IMR-90 (cell line): ENCODE measurements around the gene ZFAND2B. TPM values are rescaled to one million over a fixed set of nuclear protein-coding genes. Genes with fewer than 3 reads are reported as not detected.

Experiments
- ATAC-seq: fragments of 200-7000 bp; cut with Tn5 transposase; 2 replicates; pipeline ENCODE4 v1.9.1; 2020; ENCODE audit warnings: low read depth, mild to moderate bottlenecking, moderate library complexity
- BruUV-seq: library from RNA; stranded (reverse); fragments of 400-500 nt; replicated peaks from 2 replicates; lab custom pipeline; 2021; lab: Mats Ljungman, UMichigan
- CTCF ChIA-PET: fragments of 300-600 bp; formaldehyde crosslinking; extraction: SDS; loops from one replicate; lab custom pipeline; 2021; ENCODE audit warnings: antibody characterized with exemption; lab: Yijun Ruan, JAX
- POLR2A ChIA-PET: fragments of 300-600 bp; sonication (Branson Sonifier 250); formaldehyde crosslinking; loops from one replicate; lab custom pipeline; 2022; ENCODE audit warnings: antibody characterized with exemption; ENCODE audit not compliant: unreplicated experiment; lab: Charles Lee
- DNase-seq: peaks from one replicate; pipeline ENCODE4 v3.0.0; 2013
- H2AFZ ChIP-seq: replicated peaks from 2 replicates; pipeline ENCODE3; 2013; ENCODE audit warnings: low read length, mild to moderate bottlenecking; ENCODE audit not compliant: poor library complexity
- H2AK5ac ChIP-seq: 2 replicates; pipeline ENCODE4 v1.6.1; 2013; ENCODE audit warnings: low read depth, low read length, inconsistent platforms
- H2AK9ac ChIP-seq: replicated peaks from 2 replicates; pipeline ENCODE3; 2013; ENCODE audit warnings: mild to moderate bottlenecking, low read depth, low read length, moderate library complexity; ENCODE audit not compliant: poor library complexity
- H2BK120ac ChIP-seq: 2 replicates; pipeline ENCODE4 v1.6.1; 2013; ENCODE audit warnings: low read depth, low read length, inconsistent platforms
- H2BK15ac ChIP-seq: 3 replicates; pipeline ENCODE4 v1.6.1; 2013; ENCODE audit warnings: low read depth, low read length, inconsistent platforms
- H2BK20ac ChIP-seq: 2 replicates; pipeline ENCODE4 v1.6.1; 2013; ENCODE audit warnings: low read depth, mild to moderate bottlenecking, inconsistent platforms, low read length, moderate library complexity
- H2BK5ac ChIP-seq: 2 replicates; pipeline ENCODE4 v1.6.1; 2013; ENCODE audit warnings: mild to moderate bottlenecking, low read depth, low read length, inconsistent platforms; ENCODE audit not compliant: poor library complexity, severe bottlenecking
- H3K14ac ChIP-seq: replicated peaks from 2 replicates; pipeline ENCODE4 v1.6.1; 2013; ENCODE audit warnings: low read depth, low read length, inconsistent platforms
- H3K18ac ChIP-seq: 2 replicates; pipeline ENCODE4 v1.6.1; 2013; ENCODE audit warnings: low read depth, low read length, control low read depth
- H3K23ac ChIP-seq: 2 replicates; pipeline ENCODE4 v1.6.1; 2013; ENCODE audit warnings: low read depth, low read length, inconsistent platforms
- H3K27ac ChIP-seq: 2 replicates; pipeline ENCODE4 v1.5.1; 2013; ENCODE audit warnings: mild to moderate bottlenecking, control low read depth, low read length; ENCODE audit not compliant: insufficient read depth
- H3K27me3 ChIP-seq: 2 replicates; pipeline ENCODE4 v1.6.1; 2013; ENCODE audit warnings: low read length; ENCODE audit not compliant: control insufficient read depth, insufficient read depth
- H3K36me3 ChIP-seq: 2 replicates; pipeline ENCODE4 v1.6.1; 2013; ENCODE audit warnings: low read length, mixed read lengths; ENCODE audit not compliant: control insufficient read depth, insufficient read depth
- H3K4ac ChIP-seq: 2 replicates; pipeline ENCODE4 v1.6.1; 2013; ENCODE audit warnings: low read depth, low read length, inconsistent platforms
- H3K4me1 ChIP-seq: 2 replicates; pipeline ENCODE4 v1.6.1; 2013; ENCODE audit warnings: low read length, mixed read lengths; ENCODE audit not compliant: control insufficient read depth, insufficient read depth
- H3K4me2 ChIP-seq: 2 replicates; pipeline ENCODE4 v1.6.1; 2013; ENCODE audit warnings: low read depth, mild to moderate bottlenecking, control low read depth, low read length, moderate library complexity
- H3K4me3 ChIP-seq: 2 replicates; pipeline ENCODE4 v1.5.1; 2013; ENCODE audit warnings: low read depth, mild to moderate bottlenecking, control low read depth, low read length, moderate library complexity; ENCODE audit not compliant: insufficient read depth
- H3K56ac ChIP-seq: 2 replicates; pipeline ENCODE4 v1.6.1; 2013; ENCODE audit warnings: low read length, inconsistent platforms; ENCODE audit not compliant: insufficient read depth; ENCODE audit errors: extremely low read depth
- H3K79me1 ChIP-seq, 2 experiments: 2 replicates each; pipeline ENCODE4 v1.6.1; 2013; ENCODE audit warnings: low read length in 2 of 2, inconsistent platforms in 1 of 2, low read depth in 1 of 2
- H3K9ac ChIP-seq: 2 replicates; pipeline ENCODE4 v1.6.1; 2013; ENCODE audit warnings: low read depth, low read length, control low read depth
- H3K9me1 ChIP-seq: 2 replicates; pipeline ENCODE4 v1.6.1; 2013; ENCODE audit warnings: low read length, inconsistent platforms; ENCODE audit not compliant: insufficient read depth
- H3K9me3 ChIP-seq: 2 replicates; pipeline ENCODE4 v1.6.1; 2013; ENCODE audit warnings: low read length; ENCODE audit not compliant: control insufficient read depth, insufficient read depth
- H4K20me1 ChIP-seq: 2 replicates; pipeline ENCODE4 v1.6.1; 2013; ENCODE audit warnings: low read length, inconsistent platforms; ENCODE audit not compliant: insufficient read depth
- H4K5ac ChIP-seq: 2 replicates; pipeline ENCODE4 v1.6.1; 2013; ENCODE audit warnings: mild to moderate bottlenecking, low read depth, low read length, control low read depth
- H4K8ac ChIP-seq, 2 experiments: 2 replicates each; pipeline ENCODE4 v1.6.1; 2013; ENCODE audit warnings: low read depth in 2 of 2, low read length in 2 of 2, control low read depth in 1 of 2, inconsistent platforms in 1 of 2
- H4K91ac ChIP-seq: 2 replicates; pipeline ENCODE4 v1.6.1; 2013; ENCODE audit warnings: low read depth, low read length, inconsistent platforms; ENCODE audit not compliant: insufficient read depth
- ELK1 ChIP-seq: fragments of 150-350 bp; IDR thresholded peaks from 2 replicates; pipeline ENCODE4 v1.6.1; 2016; ENCODE audit warnings: low read depth, mild to moderate bottlenecking, low read length, moderate library complexity, borderline replicate concordance
- FOS ChIP-seq: fragments of 150-350 bp; IDR thresholded peaks from 2 replicates; pipeline ENCODE4 v1.6.1; 2016; ENCODE audit warnings: low read depth, low read length
- MXI1 ChIP-seq: IDR thresholded peaks from 2 replicates; pipeline ENCODE4 v1.6.1; 2012; ENCODE audit warnings: low read depth, mild to moderate bottlenecking, low read length, moderate library complexity, borderline replicate concordance
- RCOR1 ChIP-seq: IDR thresholded peaks from 2 replicates; pipeline ENCODE4 v1.6.1; 2012; ENCODE audit warnings: mild to moderate bottlenecking, low read length, improper control_type of control experiment; ENCODE audit not compliant: insufficient replicate concordance
- WGBS, 2 experiments: methylation state at CpG; one replicate each; pipeline versions ENCODE4 v1.1.5 to v1.1.7; 2013; ENCODE audit warnings: missing lambda C conversion rate in 2 of 2; ENCODE audit not compliant: insufficient read length in 1 of 2; ENCODE audit errors: extremely low coverage in 2 of 2; 5-methylcytosine and 5-hydroxymethylcytosine counted together
- dilution Hi-C: fragments of 300-500 bp; cut with HindIII; formaldehyde crosslinking; loops from one replicate; pipeline ENCODE4 v1.14.3; 2018; ENCODE audit warnings: low sequenced_read_pairs; ENCODE audit not compliant: unreplicated experiment
- in situ Hi-C: fragments of 300-500 bp; cut with MboI; formaldehyde crosslinking; loops from 3 replicates; pipeline ENCODE4 v1.14.3; 2019; ENCODE audit warnings: low sequenced_read_pairs, inconsistent platforms, mixed read lengths
- intact Hi-C: fragments of 100-400 bp; cut with micrococcal nuclease; formaldehyde crosslinking; loops from 2 replicates; pipeline ENCODE4 v1.10.0; 2022
- polyA plus RNA-seq, 3 experiments: library from polyadenylated mRNA; depleted of rRNA; stranded (reverse); fragments of >200 nt; gene quantifications; 2 replicates each; pipeline ENCODE4 v1.2.3, GENCODE V29; 2012; ENCODE audit warnings: low replicate concordance in 1 of 3
- total RNA-seq: library from RNA; depleted of rRNA; stranded (reverse); fragments of >200 nt; gene quantifications from 2 replicates; pipeline ENCODE4 v1.2.3, GENCODE V29; 2012

ZFAND2B gene
- total and polyA plus RNA-seq, 2 of the 4 experiments (the other 2 are of a cell fraction), result 25.5 to 38.3 TPM

- H3K4me2 ChIP-seq, result peak overlapping the region; percentile 93
- ATAC-seq (peak; percentile 77), DNase-seq (peak; percentile 68)
- peaks cover 11% of the 10 kb centered on the region for H4K20me1 ChIP-seq
- peak overlapping the region; percentile 98 for H3K4ac ChIP-seq
- in situ Hi-C loops, result no loop called here
- no peaks in the 10 kb centered on the region for H3K9me3 ChIP-seq
- H2BK20ac ChIP-seq, result peak overlapping the region; percentile 53; the same call in 1 of the 2 replicates
- ChIA-PET CTCF (interaction anchor here (0.6 to 1.6 kb wide), 7 partner anchors 10 to 171 kb away, joined by 3 to 8 read pairs (median 4); partner anchors contain the start of genes DNAJB2 and ZFAND2B), POLR2A (interaction anchor here (0.6 kb wide), 2 partner anchors 125 to 168 kb away, joined by 4 read pairs; no protein-coding TSS in a partner anchor)
- peak overlapping the region; percentile 41; the same call in 1 of the 3 replicates for H2BK15ac ChIP-seq
- peak overlapping the region; percentile 98 for H3K23ac ChIP-seq
- WGBS, 2 experiments, result 3% methylated on average over 32 of the region's 37 CpGs; no CpG with 5 or more reads in 1 of the 2 experiments
- H3K27ac ChIP-seq, result peak overlapping the region; percentile 92
- dilution Hi-C loops, result no loop called here
- H4K8ac ChIP-seq, result peak overlapping the region; percentile 15 to 87; a peak in 3 of 4 replicates
- BruUV-seq, result no TSS peak
- no peaks in the 10 kb centered on the region for H3K27me3 ChIP-seq
- peak overlapping the region; percentile 91 for H2BK5ac ChIP-seq
- H4K5ac ChIP-seq, result peak overlapping the region; percentile 78
- H3K4me1 ChIP-seq, result peaks cover 5% of the 10 kb centered on the region; the same call in 1 of the 2 replicates
- peak overlapping the region; percentile 90 for H2BK120ac ChIP-seq
- H4K91ac ChIP-seq, result peak overlapping the region; percentile 97
- peak overlapping the region; percentile 91 for H2AFZ ChIP-seq
- peaks cover 8 to 28% of the 10 kb centered on the region in 2 experiments; a peak in 3 of 4 replicates for H3K79me1 ChIP-seq
- peaks cover 6% of the 10 kb centered on the region for H3K9me1 ChIP-seq
- H3K4me3 ChIP-seq, result peak overlapping the region; percentile 54
- peak overlapping the region; percentile 97 for H2AK9ac ChIP-seq
- H3K56ac ChIP-seq, result peak overlapping the region; percentile 82; the same call in 1 of the 2 replicates
- TF ChIP-seq RCOR1, result peak; percentile 77
- no peak for TF ChIP-seq FOS
- TF ChIP-seq ELK1, result no peak
- 0 out of 2 replicates have a peak, but pooled peaks have one; percentile 23 for TF ChIP-seq MXI1
- H3K36me3 ChIP-seq, result peaks cover 50% of the 10 kb centered on the region
- H3K9ac ChIP-seq, result peak overlapping the region; percentile 77
- H3K18ac ChIP-seq, result peak overlapping the region; percentile 81
- peak overlapping the region; percentile 88 for H3K14ac ChIP-seq
- H2AK5ac ChIP-seq, result peak overlapping the region; percentile 90
- intact Hi-C loops, result loop anchor here (1.0 to 2.0 kb wide), 2 partner anchors 58 to 61 kb away; partner anchors contain the start of genes DNAJB2 and NHEJ1
These were observed 11.7 kb downstream of the ZFAND2B start for GRCh38 chr2:219218217-219218731.
